Measurements from ENCODE around the gene LAMB4. TPM values are rescaled to one million over a fixed set of nuclear protein-coding genes. Genes with fewer than 3 reads are reported as not detected.

The LAMB4 gene
- polyA plus RNA-seq, 1 experiment: 0.20 TPM

DNA sequence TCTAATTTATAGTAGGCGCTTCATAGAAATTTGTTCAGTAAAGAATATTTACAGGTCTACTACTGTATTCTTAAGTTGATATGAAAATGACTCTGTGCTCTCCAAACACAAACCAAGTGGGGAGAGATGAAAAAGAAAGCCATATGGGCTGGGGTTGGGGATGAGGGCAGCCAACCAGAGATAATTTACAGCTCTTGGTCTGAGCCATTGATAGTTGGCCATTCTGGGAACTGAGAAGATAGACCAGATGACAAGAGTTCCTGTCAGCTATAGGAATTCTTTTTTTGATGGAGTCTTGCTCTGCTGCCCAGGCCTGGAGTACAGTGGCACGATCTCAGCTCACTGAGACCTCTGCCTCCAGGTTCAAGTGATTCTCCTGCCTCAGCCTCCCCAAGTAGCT lies 57.4 kb downstream of the LAMB4 start:
- no peak for DNase-seq (ENCODE audit: low read depth)
- TF ChIP-seq, protein P1, sequence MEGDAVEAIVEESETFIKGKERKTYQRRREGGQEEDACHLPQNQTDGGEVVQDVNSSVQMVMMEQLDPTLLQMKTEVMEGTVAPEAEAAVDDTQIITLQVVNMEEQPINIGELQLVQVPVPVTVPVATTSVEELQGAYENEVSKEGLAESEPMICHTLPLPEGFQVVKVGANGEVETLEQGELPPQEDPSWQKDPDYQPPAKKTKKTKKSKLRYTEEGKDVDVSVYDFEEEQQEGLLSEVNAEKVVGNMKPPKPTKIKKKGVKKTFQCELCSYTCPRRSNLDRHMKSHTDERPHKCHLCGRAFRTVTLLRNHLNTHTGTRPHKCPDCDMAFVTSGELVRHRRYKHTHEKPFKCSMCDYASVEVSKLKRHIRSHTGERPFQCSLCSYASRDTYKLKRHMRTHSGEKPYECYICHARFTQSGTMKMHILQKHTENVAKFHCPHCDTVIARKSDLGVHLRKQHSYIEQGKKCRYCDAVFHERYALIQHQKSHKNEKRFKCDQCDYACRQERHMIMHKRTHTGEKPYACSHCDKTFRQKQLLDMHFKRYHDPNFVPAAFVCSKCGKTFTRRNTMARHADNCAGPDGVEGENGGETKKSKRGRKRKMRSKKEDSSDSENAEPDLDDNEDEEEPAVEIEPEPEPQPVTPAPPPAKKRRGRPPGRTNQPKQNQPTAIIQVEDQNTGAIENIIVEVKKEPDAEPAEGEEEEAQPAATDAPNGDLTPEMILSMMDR (IDR thresholded peaks at IDR 0.05; ENCODE audit: insufficient read depth, low read depth, low read length): no peak
- no peaks in the 10 kb centered on the region for H3K36me3 ChIP-seq (ENCODE audit: control insufficient read depth, insufficient read depth, low read length)
- ChIA-PET POLR2A (no interaction called here), CTCF (interaction anchor here (1.2 kb wide), 1 partner anchor 15 kb away, joined by 3 read pairs; no protein-coding TSS in a partner anchor)
- no peaks in the 10 kb centered on the region for H3K27me3 ChIP-seq (ENCODE audit: control insufficient read depth, insufficient read depth, low read length)
- no peak overlapping the region for H3K4me3 ChIP-seq (ENCODE audit: low read depth, low read length)

DNA sequence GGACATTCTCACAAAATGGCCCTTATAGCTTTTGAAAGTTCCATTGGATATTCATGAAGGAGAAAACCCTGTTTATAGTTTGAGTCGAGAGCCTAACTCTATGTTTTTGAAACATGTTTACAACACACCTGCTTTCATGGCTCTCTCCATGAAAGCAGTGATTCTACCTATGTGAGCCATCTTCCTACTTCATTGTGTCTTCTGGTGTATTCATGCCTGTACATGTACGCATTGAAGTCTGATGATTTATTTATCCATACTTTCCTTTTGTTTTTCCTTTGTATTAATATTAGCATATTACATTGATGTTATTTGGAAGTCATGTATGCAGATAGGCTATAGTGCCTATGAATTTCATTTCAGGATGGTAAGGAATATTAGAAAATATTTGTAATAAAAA lies 58.0 kb downstream of the LAMB4 start:
- TF ChIP-seq, protein P1 (IDR thresholded peaks at IDR 0.05; ENCODE audit: insufficient read depth, low read depth, low read length): no peak
- no peak overlapping the region for H3K4me3 ChIP-seq (ENCODE audit: low read depth, low read length)
- no peaks in the 10 kb centered on the region for H3K27me3 ChIP-seq (ENCODE audit: control insufficient read depth, insufficient read depth, low read length)
- no peak for DNase-seq (ENCODE audit: low read depth)
- CTCF ChIA-PET: interaction anchor here (1.2 kb wide), 1 partner anchor 16 kb away, joined by 3 read pairs; no protein-coding TSS in a partner anchor
- H3K36me3 ChIP-seq (ENCODE audit: control insufficient read depth, insufficient read depth, low read length): no peaks in the 10 kb centered on the region
- POLR2A ChIA-PET: no interaction called here

DNA sequence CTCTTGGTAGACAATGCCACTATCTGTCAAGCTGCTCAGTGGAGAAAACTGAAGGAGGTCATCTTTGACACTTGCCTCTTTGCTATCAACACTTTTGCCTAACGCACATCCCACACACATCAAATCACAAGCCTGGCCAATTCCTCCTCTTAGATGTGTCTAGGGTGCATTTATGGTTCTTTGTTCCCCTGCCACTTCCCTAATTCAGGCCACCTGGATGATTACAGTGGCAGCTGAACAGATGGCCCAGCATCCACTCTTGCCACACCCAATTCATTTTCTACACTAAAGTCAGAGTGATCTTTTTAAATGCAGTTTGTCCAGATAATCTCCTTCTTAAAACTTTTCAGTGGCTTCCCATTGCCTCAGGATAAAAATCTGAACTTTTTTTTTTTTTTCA lies 58.6 kb downstream of the LAMB4 start:
- ChIA-PET POLR2A (no interaction called here), CTCF (no interaction called here)
- no peak for DNase-seq (ENCODE audit: low read depth)
- Histone ChIP-seq H3K4me3 (ENCODE audit: low read depth, low read length) (no peak overlapping the region), H3K36me3 (ENCODE audit: control insufficient read depth, insufficient read depth, low read length) (no peaks in the 10 kb centered on the region), H3K27me3 (ENCODE audit: control insufficient read depth, insufficient read depth, low read length) (no peaks in the 10 kb centered on the region)
- TF ChIP-seq, protein P1 (IDR thresholded peaks at IDR 0.05; ENCODE audit: insufficient read depth, low read depth, low read length): no peak

DNA sequence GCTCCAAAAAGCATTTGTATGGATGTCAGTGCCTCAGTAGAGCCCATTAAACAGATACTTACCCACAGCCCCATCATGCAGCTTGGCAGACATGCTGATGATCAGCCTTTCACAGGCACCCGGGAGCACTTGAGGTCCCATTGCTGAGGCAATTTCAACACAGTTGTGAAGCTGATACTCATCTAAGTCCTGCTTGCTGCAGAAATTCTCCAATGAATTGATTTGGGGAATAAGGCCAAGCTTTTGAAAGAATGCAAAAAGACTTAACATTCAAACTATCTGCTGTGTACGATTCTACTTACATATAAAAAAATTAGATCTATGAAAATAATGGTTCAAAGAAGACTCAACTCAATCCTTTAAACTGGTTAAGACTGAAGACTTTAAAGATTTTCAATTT lies 60.5 kb downstream of the LAMB4 start:
- H3K4me3 ChIP-seq (ENCODE audit: low read depth, low read length): no peak overlapping the region
- CTCF ChIA-PET: interaction anchor here (1.1 to 1.2 kb wide), 2 partner anchors 9 to 14 kb away, joined by 3 read pairs; no protein-coding TSS in a partner anchor
- no peaks in the 10 kb centered on the region for H3K36me3 ChIP-seq (ENCODE audit: control insufficient read depth, insufficient read depth, low read length)
- no peaks in the 10 kb centered on the region for H3K27me3 ChIP-seq (ENCODE audit: control insufficient read depth, insufficient read depth, low read length)
- TF ChIP-seq, protein P1 (IDR thresholded peaks at IDR 0.05; ENCODE audit: insufficient read depth, low read depth, low read length): no peak
- POLR2A ChIA-PET: no interaction called here
- DNase-seq (ENCODE audit: low read depth): no peak

DNA sequence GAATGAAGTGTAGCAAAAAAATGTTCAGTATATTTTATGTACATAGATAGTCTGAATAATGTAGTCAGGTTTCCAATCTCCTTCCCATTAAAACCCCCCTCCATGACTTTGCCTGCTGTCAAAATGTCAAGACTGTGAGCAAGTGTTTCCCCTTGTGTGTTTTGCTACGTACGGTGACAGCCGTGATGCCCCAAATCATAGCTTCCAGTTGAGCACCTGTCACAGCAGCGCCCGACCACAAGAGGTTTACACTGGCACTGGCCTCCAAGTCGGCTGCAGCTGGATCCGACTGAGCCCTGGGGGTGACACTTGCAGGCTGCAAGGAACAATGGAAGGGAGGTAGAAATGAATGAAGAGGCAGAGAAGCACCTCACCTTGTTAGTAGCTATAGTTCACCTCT lies 62.3 kb downstream of the LAMB4 start:
- Histone ChIP-seq H3K4me3 (ENCODE audit: low read depth, low read length) (no peak overlapping the region), H3K27me3 (ENCODE audit: control insufficient read depth, insufficient read depth, low read length) (no peaks in the 10 kb centered on the region), H3K36me3 (ENCODE audit: control insufficient read depth, insufficient read depth, low read length) (no peaks in the 10 kb centered on the region)
- CTCF ChIA-PET: interaction anchor here (1.0 kb wide), 1 partner anchor 13 kb away, joined by 3 read pairs; no protein-coding TSS in a partner anchor
- POLR2A ChIA-PET: no interaction called here
- TF ChIP-seq, protein P1 (IDR thresholded peaks at IDR 0.05; ENCODE audit: insufficient read depth, low read depth, low read length): no peak
- no peak for DNase-seq (ENCODE audit: low read depth)
